ENCODE results near the gene DDX17.
A peak's percentile ranks its signal among the peaks of the same experiment; 100 is the strongest.

The DDX17 gene

DNA sequence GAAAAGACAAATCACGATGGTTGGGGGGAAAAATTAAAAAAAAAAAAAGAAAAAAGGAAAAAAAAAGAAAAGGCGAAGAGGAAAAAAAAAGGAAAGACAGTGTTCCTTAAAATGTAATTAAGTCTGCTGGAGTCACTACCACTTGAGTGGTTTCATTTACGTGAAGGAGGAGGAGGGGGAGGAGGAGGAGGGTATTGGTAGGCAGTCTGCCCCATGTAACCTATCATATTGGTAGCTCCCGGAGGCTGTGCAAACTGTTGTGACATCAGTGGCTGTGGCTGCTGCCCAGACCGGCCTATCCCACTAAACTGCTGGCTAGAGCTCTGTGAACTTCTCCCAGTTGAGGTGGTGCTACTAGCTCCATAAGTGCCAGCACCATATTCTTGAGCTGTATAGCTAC is 20.3 kb downstream of the DDX17 start:
- TF ChIP-seq, protein P1, sequence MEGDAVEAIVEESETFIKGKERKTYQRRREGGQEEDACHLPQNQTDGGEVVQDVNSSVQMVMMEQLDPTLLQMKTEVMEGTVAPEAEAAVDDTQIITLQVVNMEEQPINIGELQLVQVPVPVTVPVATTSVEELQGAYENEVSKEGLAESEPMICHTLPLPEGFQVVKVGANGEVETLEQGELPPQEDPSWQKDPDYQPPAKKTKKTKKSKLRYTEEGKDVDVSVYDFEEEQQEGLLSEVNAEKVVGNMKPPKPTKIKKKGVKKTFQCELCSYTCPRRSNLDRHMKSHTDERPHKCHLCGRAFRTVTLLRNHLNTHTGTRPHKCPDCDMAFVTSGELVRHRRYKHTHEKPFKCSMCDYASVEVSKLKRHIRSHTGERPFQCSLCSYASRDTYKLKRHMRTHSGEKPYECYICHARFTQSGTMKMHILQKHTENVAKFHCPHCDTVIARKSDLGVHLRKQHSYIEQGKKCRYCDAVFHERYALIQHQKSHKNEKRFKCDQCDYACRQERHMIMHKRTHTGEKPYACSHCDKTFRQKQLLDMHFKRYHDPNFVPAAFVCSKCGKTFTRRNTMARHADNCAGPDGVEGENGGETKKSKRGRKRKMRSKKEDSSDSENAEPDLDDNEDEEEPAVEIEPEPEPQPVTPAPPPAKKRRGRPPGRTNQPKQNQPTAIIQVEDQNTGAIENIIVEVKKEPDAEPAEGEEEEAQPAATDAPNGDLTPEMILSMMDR (conservative IDR thresholded peaks at IDR 0.05; ENCODE audit: low read depth, low read length): no peak
- H3K4me3 ChIP-seq (ENCODE audit: low read depth, low read length): no peak overlapping the region
- no peak for DNase-seq (ENCODE audit: low read depth)

DNA sequence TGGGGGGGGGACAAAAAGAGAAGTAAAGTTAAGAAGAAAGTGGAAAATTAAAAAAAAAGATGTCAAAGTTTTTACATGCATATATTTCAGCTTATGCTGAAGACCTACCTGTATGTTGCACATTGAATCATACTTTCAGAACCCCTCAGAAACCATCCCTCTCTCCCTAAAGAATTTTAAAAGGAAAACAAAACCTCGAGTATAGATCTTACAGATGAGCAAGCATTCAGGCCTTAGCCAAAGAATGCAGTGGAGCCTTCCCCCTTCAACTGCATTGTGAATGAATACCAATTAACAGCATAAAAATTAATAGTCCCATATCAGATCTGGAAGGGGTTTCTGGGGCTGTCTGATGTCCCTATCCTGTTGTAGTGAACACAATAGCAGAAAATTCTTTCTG is 21.9 kb downstream of the DDX17 start:
- H3K4me3 ChIP-seq (ENCODE audit: low read depth, low read length): no peak overlapping the region
- DNase-seq (ENCODE audit: low read depth): no peak
- TF ChIP-seq, protein P1 (conservative IDR thresholded peaks at IDR 0.05; ENCODE audit: low read depth, low read length): no peak

GRCh38 chr22:38482662-38483308 is 23.3 kb downstream of the DDX17 start:
- TF ChIP-seq, protein P1 (conservative IDR thresholded peaks at IDR 0.05; ENCODE audit: low read depth, low read length): no peak

GRCh38 chr22:38481871-38482332 is 24.2 kb downstream of the DDX17 start:
- H3K4me3 ChIP-seq (ENCODE audit: low read depth, low read length): no peak overlapping the region
- TF ChIP-seq, protein P1 (conservative IDR thresholded peaks at IDR 0.05; ENCODE audit: low read depth, low read length): no peak
- DNase-seq (ENCODE audit: low read depth): no peak

More at GRCh38 chr22:38482662-38483308, 23.3 kb downstream of the DDX17 start:
- no peak for DNase-seq (ENCODE audit: low read depth)
- no peak overlapping the region for H3K4me3 ChIP-seq (ENCODE audit: low read depth, low read length)

- peak; percentile 52 for DNase-seq (ENCODE audit: low read depth)
- TF ChIP-seq, protein P1 (conservative IDR thresholded peaks at IDR 0.05; ENCODE audit: low read depth, low read length): no peak
- H3K4me3 ChIP-seq (ENCODE audit: low read depth, low read length): no peak overlapping the region
These were observed 24.8 kb downstream of the DDX17 start for GRCh38 chr22:38481162-38481870.

GRCh38 chr22:38479096-38479837 is 26.8 kb downstream of the DDX17 start:
- DNase-seq (ENCODE audit: low read depth): no peak
- TF ChIP-seq, protein P1 (conservative IDR thresholded peaks at IDR 0.05; ENCODE audit: low read depth, low read length): no peak
- H3K4me3 ChIP-seq (ENCODE audit: low read depth, low read length): no peak overlapping the region
